CD4-positive, alpha-beta memory T cell (primary cell): ENCODE measurements around the gene POR. TPM values are rescaled to one million over a fixed set of nuclear protein-coding genes. Genes with fewer than 3 reads are reported as not detected.
"Not testable (repeated sequence)": the region's sequence is repeated elsewhere in the genome, so short reads cannot be mapped to it uniquely, and the experiment has no call there.

Experiments used
- CTCF ChIA-PET: fragments of 350-600 bp; sonication (Branson Sonifier 250); formaldehyde crosslinking; loops from one replicate; lab custom pipeline; 2021; ENCODE audit warnings: inconsistent platforms; ENCODE audit not compliant: partially characterized antibody; lab: Charles Lee
- POLR2A ChIA-PET: fragments of 350-600 bp; sonication (Branson Sonifier 250); formaldehyde crosslinking; loops from one replicate; lab custom pipeline; 2021; ENCODE audit not compliant: partially characterized antibody; lab: Charles Lee
- DNase-seq, 5 donors: peaks; one replicate each; pipeline versions ENCODE4 v3.0.0 to v3.0.0-alpha.2; 2020 to 2022; ENCODE audit warnings: mixed read lengths in 1 of 5
- H3K27ac ChIP-seq: one replicate; pipeline ENCODE4 v1.7.0; 2013; ENCODE audit warnings: low read depth, low read length
- H3K27me3 ChIP-seq: 2 replicates; pipeline ENCODE4 v1.7.0; 2013; ENCODE audit warnings: mild to moderate bottlenecking, low read length, moderate library complexity; ENCODE audit not compliant: insufficient read depth
- H3K36me3 ChIP-seq: 2 replicates; pipeline ENCODE4 v1.7.0; 2013; ENCODE audit warnings: mild to moderate bottlenecking, low read length, moderate library complexity; ENCODE audit not compliant: insufficient read depth
- H3K4me1 ChIP-seq: 2 replicates; pipeline ENCODE4 v1.7.0; 2013; ENCODE audit warnings: mild to moderate bottlenecking, low read length, moderate library complexity; ENCODE audit not compliant: insufficient read depth
- H3K4me3 ChIP-seq, 2 donors: one replicate each; pipeline ENCODE4 v1.7.0; 2013; ENCODE audit warnings: low read length in 2 of 2, mild to moderate bottlenecking in 1 of 2
- H3K9me3 ChIP-seq, 2 donors: one replicate each; pipeline ENCODE4 v1.7.0; 2013; ENCODE audit warnings: low read length in 2 of 2, control low read depth in 1 of 2; ENCODE audit not compliant: control insufficient read depth in 1 of 2
- H3K27ac Mint-ChIP-seq, 7 donors: one replicate each; pipeline ENCODE4 v1.8.0; 2020 to 2021; ENCODE audit warnings: mixed read lengths in 7 of 7, mild to moderate bottlenecking in 6 of 7, inconsistent platforms in 3 of 7, moderate library complexity in 3 of 7
- H3K27me3 Mint-ChIP-seq, 2 donors: one replicate each; pipeline ENCODE4 v1.8.0; 2020 to 2021; ENCODE audit warnings: mixed read lengths in 2 of 2
- H3K36me3 Mint-ChIP-seq, 2 donors: one replicate each; pipeline ENCODE4 v1.8.0; 2020 to 2021; ENCODE audit warnings: mixed read lengths in 2 of 2, inconsistent platforms in 1 of 2, mild to moderate bottlenecking in 1 of 2
- H3K4me1 Mint-ChIP-seq, 4 donors: one replicate each; pipeline ENCODE4 v1.8.0; 2020 to 2021; ENCODE audit warnings: mixed read lengths in 4 of 4, mild to moderate bottlenecking in 1 of 4
- H3K4me3 Mint-ChIP-seq, 8 donors: one replicate each; pipeline ENCODE4 v1.8.0; 2020 to 2021; ENCODE audit warnings: mixed read lengths in 8 of 8, mild to moderate bottlenecking in 7 of 8, moderate library complexity in 6 of 8, inconsistent platforms in 3 of 8
- H3K9me3 Mint-ChIP-seq, 8 donors: one replicate each; pipeline ENCODE4 v1.8.0; 2020 to 2021; ENCODE audit warnings: mixed read lengths in 8 of 8, mild to moderate bottlenecking in 5 of 8, inconsistent platforms in 3 of 8, moderate library complexity in 1 of 8
- intact Hi-C: fragments of 100-400 bp; cut with micrococcal nuclease; formaldehyde crosslinking; loops from one replicate; pipeline ENCODE4 v1.15.1; 2023
- polyA plus RNA-seq, 2 donors: library from polyadenylated mRNA; unstranded; fragments of 300-500 nt; fragmentation: Illumina TruSeq; gene quantifications; one replicate each; pipeline ENCODE4 v1.2.3, GENCODE V29; 2021
- total RNA-seq, 2 experiments: library from RNA; stranded (reverse); gene quantifications; one replicate each; pipeline ENCODE4 v1.2.3, GENCODE V29; 2021

Gene POR
- total and polyA plus RNA-seq, 4 experiments from 2014 or later: 45.6 to 71.1 (median 54.0) TPM

DNA sequence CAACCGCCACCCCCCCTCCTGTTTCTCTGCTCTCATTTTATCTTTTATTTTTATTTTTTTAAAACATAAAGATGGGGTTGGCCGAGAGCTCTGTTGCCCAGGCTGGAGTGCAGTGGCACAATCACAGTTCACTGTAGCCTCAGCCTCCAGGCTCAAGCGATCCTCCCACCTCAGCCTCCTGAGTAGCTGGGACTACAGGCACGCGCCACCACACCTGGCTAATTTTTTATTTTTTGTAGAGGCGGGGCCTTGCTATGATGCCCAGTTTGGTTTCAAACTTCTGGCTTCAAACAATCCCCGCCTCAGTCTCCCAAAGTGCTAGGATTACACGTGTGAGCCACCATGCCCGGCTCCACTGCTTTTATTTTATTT lies 7.3 kb upstream of the POR start:
- POLR2A ChIA-PET, DNase-seq, H3K4me3 ChIP-seq, H3K27ac ChIP-seq, H3K9me3 ChIP-seq, H3K9me3 Mint-ChIP-seq, H3K4me3 Mint-ChIP-seq, H3K27ac Mint-ChIP-seq, H3K27me3 ChIP-seq, H3K36me3 Mint-ChIP-seq, H3K27me3 Mint-ChIP-seq, CTCF ChIA-PET, intact Hi-C loops, H3K4me1 Mint-ChIP-seq, H3K36me3 ChIP-seq, H3K4me1 ChIP-seq: not testable (repeated sequence)

DNA sequence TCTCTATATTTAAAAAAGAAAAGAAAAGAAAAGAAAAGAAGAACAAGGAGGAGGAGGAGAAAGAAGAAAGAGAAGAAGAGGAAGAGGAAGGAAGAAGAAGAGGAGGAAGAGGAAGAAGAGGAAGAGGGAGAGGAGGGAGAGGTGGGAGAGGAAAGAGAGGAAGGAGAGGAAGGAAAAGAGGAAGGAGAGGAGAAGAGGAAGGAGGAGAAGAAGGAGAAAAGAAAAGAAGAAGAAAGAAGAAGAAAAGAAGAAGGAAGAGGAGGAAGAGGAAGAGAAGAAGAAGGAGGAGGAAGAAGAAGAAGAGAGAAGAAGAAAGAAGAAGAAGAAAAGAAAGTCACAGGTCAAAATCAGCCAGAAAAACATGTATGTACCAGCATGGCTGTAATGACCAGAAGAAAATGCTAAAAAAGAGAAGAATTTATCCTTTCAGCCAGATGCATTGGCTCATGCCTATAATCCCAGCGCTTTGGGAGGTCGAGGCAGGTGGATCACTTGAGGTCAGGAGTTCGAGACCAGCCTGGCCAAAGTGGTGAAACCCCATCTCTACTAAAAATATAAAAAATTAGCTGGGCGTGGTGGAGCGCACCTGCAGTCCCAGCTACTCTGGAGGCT lies 5.3 kb upstream of the POR start:
- Histone ChIP-seq H3K9me3 (no peaks in the 10 kb centered on the region), H3K27ac (no peak overlapping the region), H3K4me1 (peaks cover 10% of the 10 kb centered on the region), H3K36me3 (no peaks in the 10 kb centered on the region), H3K27me3 (no peaks in the 10 kb centered on the region), H3K4me3 (no peak overlapping the region)
- Mint-ChIP-seq H3K9me3 (peaks cover 0 to 2% (median 0%) of the 10 kb centered on the region in 8 donors), H3K4me1 (peaks cover 4 to 14% (median 7%) of the 10 kb centered on the region in 4 donors), H3K36me3 (peaks cover 0 to 3% of the 10 kb centered on the region in 2 donors), H3K4me3 (no peak overlapping the region), H3K27ac (no peak overlapping the region), H3K27me3 (no peaks in the 10 kb centered on the region)
- intact Hi-C loops: no loop called here
- ChIA-PET CTCF (no interaction called here), POLR2A (interaction anchor here (1.1 kb wide), 1 partner anchor 31 kb away, joined by 3 read pairs; the partner anchor contains the start of gene RHBDD2)
- DNase-seq: no peak

DNA sequence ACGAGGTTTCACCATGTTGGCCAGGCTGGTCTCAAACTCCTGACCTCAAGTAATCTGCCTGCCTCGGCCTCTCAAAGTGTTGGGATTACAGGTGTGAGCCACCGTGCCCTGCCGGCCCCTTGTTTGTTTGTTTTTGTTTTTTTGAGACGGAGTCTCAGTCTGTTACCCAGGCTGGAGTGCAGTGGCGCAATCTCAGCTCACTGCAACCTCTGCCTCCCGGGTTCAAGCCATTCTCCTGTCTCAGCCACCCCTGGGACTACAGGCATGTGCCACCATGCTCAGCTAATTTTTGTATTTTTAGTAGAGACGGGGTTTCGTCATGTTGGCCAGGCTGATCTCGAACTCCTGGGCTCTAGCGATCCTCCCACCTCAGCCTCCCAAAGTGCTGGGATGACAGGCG lies 3.8 kb upstream of the POR start:
- DNase-seq, H3K27me3 ChIP-seq, intact Hi-C loops, H3K27me3 Mint-ChIP-seq, H3K4me3 Mint-ChIP-seq, CTCF ChIA-PET, H3K36me3 ChIP-seq, H3K4me3 ChIP-seq, H3K9me3 Mint-ChIP-seq, H3K9me3 ChIP-seq, H3K27ac ChIP-seq, H3K36me3 Mint-ChIP-seq: not testable (repeated sequence)
- H3K4me1 ChIP-seq: peaks cover 16% of the 10 kb centered on the region
- POLR2A ChIA-PET: interaction anchor here (0.6 kb wide), 1 partner anchor 21 kb away, joined by 4 read pairs; no protein-coding TSS in a partner anchor
- H3K4me1 Mint-ChIP-seq: peaks cover 8 to 22% (median 14%) of the 10 kb centered on the region in 4 donors
- H3K27ac Mint-ChIP-seq: peak overlapping the region in 1 of 7 donors; percentile 13

DNA sequence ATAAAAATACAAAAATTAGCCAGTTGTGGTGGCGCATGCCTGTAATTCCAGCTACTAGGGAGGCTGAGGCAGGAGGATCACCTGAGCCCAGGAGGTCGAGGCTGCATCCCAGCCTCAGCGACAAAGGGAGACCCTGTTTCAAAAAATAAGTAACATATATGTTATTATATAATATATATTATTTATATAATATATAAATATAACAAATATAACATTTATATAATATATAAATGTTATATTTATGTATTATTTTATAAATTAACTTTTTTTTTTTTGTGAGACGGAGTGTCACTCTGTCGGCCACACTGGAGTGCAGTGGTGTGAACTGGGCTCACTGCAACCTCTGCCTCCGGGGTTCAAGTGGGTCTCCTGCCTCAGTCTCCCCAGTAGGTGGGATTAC lies 1.5 kb upstream of the POR start:
- no peaks in the 10 kb centered on the region for H3K27me3 Mint-ChIP-seq
- peak overlapping the region in 3 of 7 donors; percentile 92 to 98 (median 97) for H3K27ac Mint-ChIP-seq
- intact Hi-C loops: no loop called here
- H3K36me3 Mint-ChIP-seq: peaks cover 1 to 9% of the 10 kb centered on the region in 2 donors
- H3K4me3 Mint-ChIP-seq: peak overlapping the region in 6 of 8 donors; percentile 91 to 95 (median 94)
- Histone ChIP-seq H3K36me3 (no peaks in the 10 kb centered on the region), H3K9me3 (no peaks in the 10 kb centered on the region), H3K27ac (peak overlapping the region; percentile 97), H3K4me3 (no peak overlapping the region), H3K4me1 (peaks cover 27% of the 10 kb centered on the region), H3K27me3 (no peaks in the 10 kb centered on the region)
- H3K4me1 Mint-ChIP-seq: peaks cover 9 to 32% (median 23%) of the 10 kb centered on the region in 4 donors
- POLR2A ChIA-PET: interaction anchor here (1.1 to 3.5 kb wide), 9 partner anchors 17 to 1438 kb away, joined by 3 to 62 read pairs (median 12); partner anchors contain the start of genes RHBDD2 and TMEM120A
- CTCF ChIA-PET: no interaction called here
- DNase-seq: no peak
- H3K9me3 Mint-ChIP-seq: peaks cover 0 to 2% (median 0%) of the 10 kb centered on the region in 8 donors

DNA sequence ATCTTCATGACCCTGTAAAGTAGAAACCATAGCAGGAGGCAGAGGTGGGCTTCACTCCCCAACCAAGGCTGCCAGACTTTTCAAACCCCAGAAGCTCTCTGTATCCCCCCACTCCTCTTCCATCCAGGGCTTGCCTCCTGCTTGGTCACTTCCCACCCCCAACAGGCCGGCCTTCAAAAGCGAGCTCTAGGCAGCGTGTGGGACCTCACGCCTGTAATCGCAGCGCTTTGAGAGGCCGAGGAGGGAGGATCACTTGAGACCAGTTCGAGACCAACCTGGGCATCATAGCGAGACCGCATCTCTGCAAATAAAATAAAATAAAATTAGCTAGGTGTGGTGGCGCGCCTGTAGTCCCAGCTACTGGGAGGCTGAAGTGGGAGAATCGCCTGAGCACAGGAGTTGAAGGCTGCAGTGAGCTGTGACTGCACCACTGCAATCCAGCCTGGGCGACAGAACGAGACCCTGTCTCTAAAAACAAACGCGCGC lies 743 bp upstream of the POR start:
- Histone ChIP-seq H3K4me1 (peaks cover 33% of the 10 kb centered on the region), H3K27me3 (no peaks in the 10 kb centered on the region), H3K9me3 (no peaks in the 10 kb centered on the region), H3K27ac (peak overlapping the region; percentile 97), H3K4me3 (peak overlapping the region; percentile 79 to 81), H3K36me3 (no peaks in the 10 kb centered on the region)
- POLR2A ChIA-PET: interaction anchor here (0.6 to 3.5 kb wide), 20 partner anchors 11 to 1437 kb away, joined by 3 to 62 read pairs (median 5); partner anchors contain the start of genes HIP1, MDH2, RHBDD2 and STYXL1
- Mint-ChIP-seq H3K27ac (peak overlapping the region; percentile 92 to 98 (median 97)), H3K36me3 (peaks cover 7 to 10% of the 10 kb centered on the region in 2 donors), H3K9me3 (peaks cover 0 to 2% (median 0%) of the 10 kb centered on the region in 8 donors), H3K4me3 (peak overlapping the region; percentile 91 to 95 (median 94)), H3K27me3 (no peaks in the 10 kb centered on the region), H3K4me1 (peaks cover 16 to 40% (median 30%) of the 10 kb centered on the region in 4 donors)
- CTCF ChIA-PET: interaction anchor here (0.9 to 1.3 kb wide), 2 partner anchors 36 to 106 kb away, joined by 3 to 7 read pairs; no protein-coding TSS in a partner anchor
- intact Hi-C loops: loop anchor here (1.0 to 2.0 kb wide), 5 partner anchors 36 to 445 kb away; partner anchors contain the start of genes HIP1, TMEM120A and YWHAG
- DNase-seq: no peak

DNA sequence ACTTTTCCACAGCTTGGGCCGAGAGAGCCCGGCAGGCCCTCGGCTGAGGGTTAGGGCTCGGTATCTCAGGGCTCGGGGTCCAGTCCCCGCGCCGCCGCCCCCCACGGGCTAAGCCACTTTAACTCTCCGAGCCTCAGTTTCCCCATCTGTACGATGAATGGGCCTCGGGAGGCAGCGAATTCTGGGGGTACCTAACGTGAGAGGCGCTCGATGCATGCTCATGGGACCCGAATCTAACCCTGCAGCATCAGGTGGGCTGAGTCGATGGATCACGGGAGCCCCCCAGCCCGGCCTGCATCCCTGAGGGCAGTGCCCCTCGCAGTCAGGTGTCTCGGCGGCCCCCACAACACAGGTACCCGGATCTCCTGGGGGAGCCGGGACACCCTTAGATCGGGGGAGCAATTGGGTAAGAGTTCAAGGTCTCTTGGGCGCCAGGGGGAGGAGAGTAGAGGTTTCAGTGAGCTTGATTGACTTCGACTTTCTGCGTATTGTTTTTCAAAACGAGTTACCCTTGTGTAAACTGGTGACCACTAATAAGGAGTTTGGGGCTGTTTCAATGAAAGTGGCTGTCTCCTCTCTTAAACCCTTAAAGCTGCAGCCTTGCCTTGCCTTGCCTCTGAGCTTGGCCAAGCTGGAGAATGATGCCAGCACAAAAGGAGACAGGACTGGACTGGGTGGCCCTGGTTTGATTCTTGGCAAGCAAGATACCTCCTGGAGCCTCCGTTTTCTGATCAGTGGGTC lies 631 bp downstream of the POR start:
- Histone ChIP-seq H3K27ac (peak overlapping the region; percentile 97), H3K4me1 (peaks cover 40% of the 10 kb centered on the region), H3K27me3 (no peaks in the 10 kb centered on the region), H3K4me3 (peak overlapping the region; percentile 47 to 79), H3K9me3 (no peaks in the 10 kb centered on the region), H3K36me3 (no peaks in the 10 kb centered on the region)
- Mint-ChIP-seq H3K4me1 (peaks cover 24 to 50% (median 39%) of the 10 kb centered on the region in 4 donors), H3K9me3 (no peaks in the 10 kb centered on the region), H3K27me3 (no peaks in the 10 kb centered on the region), H3K4me3 (peak overlapping the region; percentile 89 to 95 (median 92)), H3K36me3 (peaks cover 9 to 11% of the 10 kb centered on the region in 2 donors), H3K27ac (peak overlapping the region; percentile 53 to 92 (median 84))
- ChIA-PET CTCF (interaction anchor here (1.0 to 1.2 kb wide), 3 partner anchors 10 to 132 kb away, joined by 3 to 4 read pairs (median 4); partner anchors contain the start of genes MDH2 and STYXL1), POLR2A (interaction anchor here (0.6 to 3.5 kb wide), 17 partner anchors 8 to 403 kb away, joined by 3 to 62 read pairs (median 7); partner anchors contain the start of genes HIP1, MDH2, RHBDD2 and STYXL1)
- peak in 3 of 5 donors; percentile 25 to 36 (median 35) for DNase-seq
- intact Hi-C loops: loop anchor here (2.0 kb wide), 3 partner anchors 79 to 443 kb away; partner anchors contain the start of genes HIP1, TMEM120A and YWHAG
